GM18907 (cell line): ENCODE data around the gene KRTAP10-1.

Source experiments
- ATAC-seq: cut with Tn5 transposase; IDR thresholded peaks from one replicate; pipeline ENCODE4 v1.9.1; 2021; ENCODE audit warnings: mild to moderate bottlenecking, moderate library complexity; ENCODE audit not compliant: unreplicated experiment

The KRTAP10-1 gene

GRCh38 chr21:44492567-44493385 is 47.2 kb downstream of the KRTAP10-1 start:
- no peak for ATAC-seq

- ATAC-seq, result no peak
These were observed 49.2 kb downstream of the KRTAP10-1 start for GRCh38 chr21:44490816-44491215.

GRCh38 chr21:44490405-44490804 is 49.6 kb downstream of the KRTAP10-1 start:
- ATAC-seq, result no peak

- no peak for ATAC-seq
These were observed 50.0 kb downstream of the KRTAP10-1 start for GRCh38 chr21:44489962-44490361.
